ENCODE data around the gene XPR1. TPM values are rescaled to one million over a fixed set of nuclear protein-coding genes. Genes with fewer than 3 reads are reported as not detected.

XPR1 gene
- total RNA-seq, 1 experiment from 2014 or later: 45.6 TPM

- no peak overlapping the region for H3K4me3 ChIP-seq (ENCODE audit: insufficient read depth, low read depth, low read length)
- H3K27me3 ChIP-seq (ENCODE audit: control insufficient read depth, insufficient read depth, low read length): no peaks in the 10 kb centered on the region
- DNase-seq: no peak
- no peaks in the 10 kb centered on the region for H3K36me3 ChIP-seq (replicated peaks; ENCODE audit: control insufficient read depth, insufficient read depth, low read length)
These were observed 25.7 kb upstream of the XPR1 start for GRCh38 chr1:180606155-180606554.

GRCh38 chr1:180609643-180610555, 21.9 kb upstream of the XPR1 start:
- H3K36me3 ChIP-seq (replicated peaks; ENCODE audit: control insufficient read depth, insufficient read depth, low read length): no peaks in the 10 kb centered on the region
- no peaks in the 10 kb centered on the region for H3K27me3 ChIP-seq (ENCODE audit: control insufficient read depth, insufficient read depth, low read length)
- H3K4me3 ChIP-seq (ENCODE audit: insufficient read depth, low read depth, low read length): no peak overlapping the region
- no peak for DNase-seq

GRCh38 chr1:180610556-180611015, 21.2 kb upstream of the XPR1 start:
- no peak for DNase-seq
- H3K36me3 ChIP-seq (replicated peaks; ENCODE audit: control insufficient read depth, insufficient read depth, low read length): no peaks in the 10 kb centered on the region
- no peaks in the 10 kb centered on the region for H3K27me3 ChIP-seq (ENCODE audit: control insufficient read depth, insufficient read depth, low read length)
- no peak overlapping the region for H3K4me3 ChIP-seq (ENCODE audit: insufficient read depth, low read depth, low read length)

- Histone ChIP-seq H3K27me3 (ENCODE audit: control insufficient read depth, insufficient read depth, low read length) (no peaks in the 10 kb centered on the region), H3K36me3 (replicated peaks; ENCODE audit: control insufficient read depth, insufficient read depth, low read length) (no peaks in the 10 kb centered on the region), H3K4me3 (ENCODE audit: insufficient read depth, low read depth, low read length) (no peak overlapping the region)
- DNase-seq: no peak
These were observed 20.5 kb upstream of the XPR1 start for GRCh38 chr1:180611016-180611930.

GRCh38 chr1:180612632-180613031, 19.2 kb upstream of the XPR1 start:
- Histone ChIP-seq H3K4me3 (ENCODE audit: insufficient read depth, low read depth, low read length) (no peak overlapping the region), H3K27me3 (ENCODE audit: control insufficient read depth, insufficient read depth, low read length) (no peaks in the 10 kb centered on the region), H3K36me3 (replicated peaks; ENCODE audit: control insufficient read depth, insufficient read depth, low read length) (no peaks in the 10 kb centered on the region)
- DNase-seq: no peak

GRCh38 chr1:180614730-180615129, 17.1 kb upstream of the XPR1 start:
- Histone ChIP-seq H3K36me3 (replicated peaks; ENCODE audit: control insufficient read depth, insufficient read depth, low read length) (no peaks in the 10 kb centered on the region), H3K27me3 (ENCODE audit: control insufficient read depth, insufficient read depth, low read length) (no peaks in the 10 kb centered on the region), H3K4me3 (ENCODE audit: insufficient read depth, low read depth, low read length) (no peak overlapping the region)
- no peak for DNase-seq

GRCh38 chr1:180615493-180616290, 16.1 kb upstream of the XPR1 start:
- DNase-seq: no peak
- H3K36me3 ChIP-seq (replicated peaks; ENCODE audit: control insufficient read depth, insufficient read depth, low read length): no peaks in the 10 kb centered on the region
- H3K27me3 ChIP-seq (ENCODE audit: control insufficient read depth, insufficient read depth, low read length): no peaks in the 10 kb centered on the region
- no peak overlapping the region for H3K4me3 ChIP-seq (ENCODE audit: insufficient read depth, low read depth, low read length)

GRCh38 chr1:180616439-180616838, 15.4 kb upstream of the XPR1 start:
- Histone ChIP-seq H3K4me3 (ENCODE audit: insufficient read depth, low read depth, low read length) (no peak overlapping the region), H3K27me3 (ENCODE audit: control insufficient read depth, insufficient read depth, low read length) (no peaks in the 10 kb centered on the region), H3K36me3 (replicated peaks; ENCODE audit: control insufficient read depth, insufficient read depth, low read length) (no peaks in the 10 kb centered on the region)
- DNase-seq: no peak

- no peak for DNase-seq
- H3K36me3 ChIP-seq (replicated peaks; ENCODE audit: control insufficient read depth, insufficient read depth, low read length): no peaks in the 10 kb centered on the region
These were observed 13.9 kb upstream of the XPR1 start for GRCh38 chr1:180617774-180618395.

GRCh38 chr1:180620581-180620980, 11.2 kb upstream of the XPR1 start:
- DNase-seq: no peak
- H3K36me3 ChIP-seq (replicated peaks; ENCODE audit: control insufficient read depth, insufficient read depth, low read length): no peaks in the 10 kb centered on the region
- H3K27me3 ChIP-seq (ENCODE audit: control insufficient read depth, insufficient read depth, low read length): no peaks in the 10 kb centered on the region; the same call in 1 of the 2 replicates
- no peak overlapping the region for H3K4me3 ChIP-seq (ENCODE audit: insufficient read depth, low read depth, low read length)

More at GRCh38 chr1:180617774-180618395, 13.9 kb upstream of the XPR1 start:
- no peak overlapping the region for H3K4me3 ChIP-seq (ENCODE audit: insufficient read depth, low read depth, low read length)
- H3K27me3 ChIP-seq (ENCODE audit: control insufficient read depth, insufficient read depth, low read length): no peaks in the 10 kb centered on the region; the same call in 1 of the 2 replicates

GRCh38 chr1:180622658-180623508, 8.9 kb upstream of the XPR1 start:
- DNase-seq: no peak
- Histone ChIP-seq H3K36me3 (replicated peaks; ENCODE audit: control insufficient read depth, insufficient read depth, low read length) (no peaks in the 10 kb centered on the region), H3K27me3 (ENCODE audit: control insufficient read depth, insufficient read depth, low read length) (no peaks in the 10 kb centered on the region; the same call in 1 of the 2 replicates), H3K4me3 (ENCODE audit: insufficient read depth, low read depth, low read length) (no peak overlapping the region)

GRCh38 chr1:180623579-180624347, 8.1 kb upstream of the XPR1 start:
- Histone ChIP-seq H3K27me3 (ENCODE audit: control insufficient read depth, insufficient read depth, low read length) (no peaks in the 10 kb centered on the region; the same call in 1 of the 2 replicates), H3K36me3 (replicated peaks; ENCODE audit: control insufficient read depth, insufficient read depth, low read length) (no peaks in the 10 kb centered on the region)
- peak; percentile 23 for DNase-seq

More at GRCh38 chr1:180623579-180624347, 8.1 kb upstream of the XPR1 start:
- no peak overlapping the region for H3K4me3 ChIP-seq (ENCODE audit: insufficient read depth, low read depth, low read length)
